ENCODE measurements around the gene ZNRF3.

GRCh38 chr22:29060251-29060869 lies 177.0 kb downstream of the ZNRF3 start:
- TF ChIP-seq, protein P1, sequence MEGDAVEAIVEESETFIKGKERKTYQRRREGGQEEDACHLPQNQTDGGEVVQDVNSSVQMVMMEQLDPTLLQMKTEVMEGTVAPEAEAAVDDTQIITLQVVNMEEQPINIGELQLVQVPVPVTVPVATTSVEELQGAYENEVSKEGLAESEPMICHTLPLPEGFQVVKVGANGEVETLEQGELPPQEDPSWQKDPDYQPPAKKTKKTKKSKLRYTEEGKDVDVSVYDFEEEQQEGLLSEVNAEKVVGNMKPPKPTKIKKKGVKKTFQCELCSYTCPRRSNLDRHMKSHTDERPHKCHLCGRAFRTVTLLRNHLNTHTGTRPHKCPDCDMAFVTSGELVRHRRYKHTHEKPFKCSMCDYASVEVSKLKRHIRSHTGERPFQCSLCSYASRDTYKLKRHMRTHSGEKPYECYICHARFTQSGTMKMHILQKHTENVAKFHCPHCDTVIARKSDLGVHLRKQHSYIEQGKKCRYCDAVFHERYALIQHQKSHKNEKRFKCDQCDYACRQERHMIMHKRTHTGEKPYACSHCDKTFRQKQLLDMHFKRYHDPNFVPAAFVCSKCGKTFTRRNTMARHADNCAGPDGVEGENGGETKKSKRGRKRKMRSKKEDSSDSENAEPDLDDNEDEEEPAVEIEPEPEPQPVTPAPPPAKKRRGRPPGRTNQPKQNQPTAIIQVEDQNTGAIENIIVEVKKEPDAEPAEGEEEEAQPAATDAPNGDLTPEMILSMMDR (IDR thresholded peaks at IDR 0.05), result no peak
- TF ChIP-seq POLR2A (IDR thresholded peaks at IDR 0.05), result no peak
